ENCODE data around the gene GTF2A2. TPM values are rescaled to one million over a fixed set of nuclear protein-coding genes. Genes with fewer than 3 reads are reported as not detected.

GTF2A2 gene
- total RNA-seq, 1 donor from 2014 or later, result 36.8 TPM

DNA sequence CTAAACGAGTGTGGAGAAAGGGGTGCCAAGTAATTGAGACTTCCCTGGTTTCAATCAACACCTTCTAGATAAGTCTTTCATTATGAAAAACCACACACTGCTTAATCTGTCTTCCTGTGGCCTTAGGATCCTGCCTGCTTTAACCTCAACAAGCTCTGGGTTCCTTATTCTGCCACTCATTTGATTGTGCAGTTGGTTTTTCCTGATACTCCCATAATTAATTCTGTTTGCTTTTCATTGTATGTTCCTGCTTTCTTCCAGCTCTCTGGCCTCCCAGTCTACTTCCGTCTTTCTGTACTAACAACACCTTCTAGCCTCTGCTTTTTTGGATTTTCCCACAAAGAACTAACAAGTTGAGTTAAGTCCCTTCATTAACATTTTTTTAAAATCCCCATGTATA is 66.0 kb downstream of the GTF2A2 start:
- Histone ChIP-seq H3K27ac (no peak overlapping the region), H3K9me3 (no peaks in the 10 kb centered on the region), H3K27me3 (no peaks in the 10 kb centered on the region), H3K4me3 (no peak overlapping the region), H3K4me1 (no peaks in the 10 kb centered on the region), H3K36me3 (no peaks in the 10 kb centered on the region)
- DNase-seq (ENCODE audit: extremely low spot score in 2 of 2), result no peak
- intact Hi-C loops (cut with DNase I), result no loop called here
- TF ChIP-seq POLR2AphosphoS5 (IDR thresholded peaks at IDR 0.05; ENCODE audit: insufficient read depth in 1 of 2, low read depth in 1 of 2) (no peak), POLR2A (IDR thresholded peaks at IDR 0.05) (no peak)
- TF ChIP-seq, protein P1, sequence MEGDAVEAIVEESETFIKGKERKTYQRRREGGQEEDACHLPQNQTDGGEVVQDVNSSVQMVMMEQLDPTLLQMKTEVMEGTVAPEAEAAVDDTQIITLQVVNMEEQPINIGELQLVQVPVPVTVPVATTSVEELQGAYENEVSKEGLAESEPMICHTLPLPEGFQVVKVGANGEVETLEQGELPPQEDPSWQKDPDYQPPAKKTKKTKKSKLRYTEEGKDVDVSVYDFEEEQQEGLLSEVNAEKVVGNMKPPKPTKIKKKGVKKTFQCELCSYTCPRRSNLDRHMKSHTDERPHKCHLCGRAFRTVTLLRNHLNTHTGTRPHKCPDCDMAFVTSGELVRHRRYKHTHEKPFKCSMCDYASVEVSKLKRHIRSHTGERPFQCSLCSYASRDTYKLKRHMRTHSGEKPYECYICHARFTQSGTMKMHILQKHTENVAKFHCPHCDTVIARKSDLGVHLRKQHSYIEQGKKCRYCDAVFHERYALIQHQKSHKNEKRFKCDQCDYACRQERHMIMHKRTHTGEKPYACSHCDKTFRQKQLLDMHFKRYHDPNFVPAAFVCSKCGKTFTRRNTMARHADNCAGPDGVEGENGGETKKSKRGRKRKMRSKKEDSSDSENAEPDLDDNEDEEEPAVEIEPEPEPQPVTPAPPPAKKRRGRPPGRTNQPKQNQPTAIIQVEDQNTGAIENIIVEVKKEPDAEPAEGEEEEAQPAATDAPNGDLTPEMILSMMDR (IDR thresholded peaks at IDR 0.05), result no peak

DNA sequence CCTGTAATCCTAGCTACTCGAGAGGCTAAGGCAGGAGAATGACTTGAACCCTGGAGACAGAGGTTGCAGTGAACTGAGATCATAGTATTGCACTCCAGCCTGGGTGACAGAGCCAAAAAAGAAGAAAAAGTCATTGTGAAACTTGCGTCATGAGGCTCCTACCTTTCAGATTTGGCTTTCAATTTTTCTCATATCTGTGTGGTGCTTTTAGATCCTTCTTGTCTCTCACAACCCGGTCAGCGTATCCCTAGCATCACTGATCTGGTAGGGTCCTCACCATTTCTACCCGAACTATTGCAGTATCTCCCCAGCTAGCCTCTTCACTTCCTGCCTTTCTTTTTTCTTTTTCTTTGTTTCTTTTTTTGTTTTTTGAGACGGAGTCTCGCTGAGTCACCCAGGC is 67.3 kb downstream of the GTF2A2 start:
- intact Hi-C loops (cut with DNase I), result no loop called here
- TF ChIP-seq, protein P1 (IDR thresholded peaks at IDR 0.05), result no peak
- TF ChIP-seq POLR2A (IDR thresholded peaks at IDR 0.05) (no peak), POLR2AphosphoS5 (IDR thresholded peaks at IDR 0.05; ENCODE audit: insufficient read depth in 1 of 2, low read depth in 1 of 2) (no peak)
- H3K4me3 ChIP-seq, result no peak overlapping the region
- no peaks in the 10 kb centered on the region for H3K4me1 ChIP-seq
- H3K9me3 ChIP-seq, result no peaks in the 10 kb centered on the region
- DNase-seq (ENCODE audit: extremely low spot score in 2 of 2), result no peak
- H3K27ac ChIP-seq, result no peak overlapping the region
- H3K36me3 ChIP-seq, result no peaks in the 10 kb centered on the region
- H3K27me3 ChIP-seq, result no peaks in the 10 kb centered on the region

Other genes with a start within 250 kb of the GTF2A2 start
- 0.49 TPM for gene FAM81A, start 219.3 kb downstream of the GTF2A2 start, total RNA-seq
- gene GCNT3, start 45.7 kb downstream of the GTF2A2 start, total RNA-seq, result 1.5 TPM
- gene BNIP2, start 31.8 kb upstream of the GTF2A2 start, total RNA-seq, result 83.2 TPM